ENCODE data around the gene FOXG1.

FOXG1 gene

GRCh38 chr14:28762303-28762954 lies 4.2 kb upstream of the FOXG1 start:
- DNase-seq = no peak

GRCh38 chr14:28762955-28763326 lies 3.6 kb upstream of the FOXG1 start:
- no peak for DNase-seq

DNA sequence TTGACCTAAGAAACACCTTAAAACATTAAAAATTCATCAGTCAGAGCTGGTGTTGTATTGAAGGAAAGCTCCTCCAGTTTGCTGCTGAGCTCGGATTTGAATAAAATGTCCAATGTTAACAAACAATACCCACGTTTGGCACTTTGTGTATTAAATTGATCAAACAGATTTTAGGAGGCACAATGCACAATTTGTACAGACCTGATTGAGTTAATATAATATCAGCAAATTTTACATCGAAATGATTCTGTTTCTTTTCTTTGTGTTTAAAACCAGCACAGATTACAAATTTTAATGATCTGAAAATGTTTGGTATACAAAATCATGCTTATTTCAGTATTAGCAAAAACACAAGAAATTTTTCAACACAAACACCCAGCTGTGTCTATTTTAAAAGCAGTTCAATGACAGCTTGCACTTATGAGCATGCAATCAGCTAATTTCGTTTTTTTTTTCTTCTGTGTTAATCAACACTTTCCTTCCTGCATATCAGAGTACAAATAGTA lies 2.8 kb upstream of the FOXG1 start:
- no peak for DNase-seq

DNA sequence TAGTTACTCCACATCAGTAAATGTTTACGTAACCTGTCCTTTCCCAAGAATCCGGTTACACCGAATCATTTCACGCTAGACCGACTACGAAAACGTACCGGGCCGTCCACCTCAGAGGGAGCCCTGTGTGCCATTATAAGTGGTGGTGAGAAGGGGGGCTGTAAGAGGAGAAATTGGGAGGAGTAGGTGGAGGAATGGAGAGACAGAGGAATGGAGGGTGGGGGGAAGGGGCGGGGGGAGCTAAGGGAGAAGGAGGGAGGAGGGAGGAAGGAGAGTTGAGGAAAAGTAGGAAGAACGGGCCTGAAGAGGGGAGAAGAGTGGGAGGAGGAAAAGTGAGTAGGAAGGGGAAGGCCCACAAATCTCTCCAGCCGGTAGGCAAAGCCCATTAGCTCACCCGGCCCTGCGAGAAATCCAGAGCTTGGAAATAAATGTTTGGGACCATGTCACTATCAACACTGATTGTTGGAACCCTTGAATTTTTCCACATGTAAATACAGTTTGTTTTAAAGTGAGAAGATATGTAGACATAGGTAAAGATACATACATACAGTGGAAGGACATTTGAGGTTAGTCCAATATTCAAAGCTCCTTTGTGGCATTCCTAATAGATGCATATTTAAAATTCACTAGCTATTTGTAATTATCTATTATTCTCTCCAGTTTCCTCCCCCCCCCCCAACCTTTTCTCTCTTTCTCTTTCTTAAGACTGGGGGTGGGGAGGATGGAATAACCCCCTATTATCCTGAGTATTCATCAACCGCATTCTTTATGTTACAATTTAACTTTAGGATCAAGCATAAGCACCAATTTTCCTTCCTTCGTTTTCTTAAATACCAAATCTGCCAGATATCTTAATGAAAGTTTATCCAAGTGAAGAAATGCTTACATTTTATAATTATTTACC lies 2.1 kb upstream of the FOXG1 start:
- DNase-seq = peak; percentile 43

GRCh38 chr14:28765169-28765830 lies 1.3 kb upstream of the FOXG1 start:
- no peak for DNase-seq

DNA sequence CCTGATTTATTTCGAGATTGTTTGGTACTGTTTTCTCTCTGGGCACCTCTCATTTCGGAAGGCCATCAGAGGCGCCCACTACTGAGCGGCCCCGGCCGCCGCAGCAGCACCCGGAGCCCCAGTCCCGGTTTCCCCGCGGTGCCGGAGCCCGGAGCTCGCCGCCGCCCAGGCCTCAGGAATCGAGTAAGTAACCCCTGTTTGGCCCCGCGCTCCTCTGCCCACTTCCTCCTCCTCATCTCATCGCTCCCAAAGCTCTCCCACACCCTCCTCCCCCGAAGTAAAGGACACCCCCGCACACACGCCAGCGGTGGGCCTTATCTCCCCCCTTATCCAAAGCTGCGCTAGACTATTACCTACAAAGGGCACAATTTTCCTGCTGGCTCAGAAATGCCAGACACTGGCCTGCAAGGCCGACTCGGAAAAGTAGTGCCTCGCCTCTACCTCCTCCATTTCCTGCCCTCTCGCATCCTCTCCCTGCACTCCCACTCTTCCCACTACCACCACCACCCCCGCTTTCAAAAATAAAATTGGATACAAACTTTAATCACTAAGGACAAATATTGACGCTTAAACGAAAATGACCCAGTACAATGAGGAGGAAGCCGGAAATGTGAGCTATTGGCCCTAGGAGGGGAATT lies 637 bp upstream of the FOXG1 start:
- DNase-seq = no peak

- DNase-seq = no peak
Observed at GRCh38 chr14:28767030-28767852, 654 bp downstream of the FOXG1 start.

- DNase-seq = no peak
Observed at GRCh38 chr14:28767853-28768741, 1.5 kb downstream of the FOXG1 start.

DNA sequence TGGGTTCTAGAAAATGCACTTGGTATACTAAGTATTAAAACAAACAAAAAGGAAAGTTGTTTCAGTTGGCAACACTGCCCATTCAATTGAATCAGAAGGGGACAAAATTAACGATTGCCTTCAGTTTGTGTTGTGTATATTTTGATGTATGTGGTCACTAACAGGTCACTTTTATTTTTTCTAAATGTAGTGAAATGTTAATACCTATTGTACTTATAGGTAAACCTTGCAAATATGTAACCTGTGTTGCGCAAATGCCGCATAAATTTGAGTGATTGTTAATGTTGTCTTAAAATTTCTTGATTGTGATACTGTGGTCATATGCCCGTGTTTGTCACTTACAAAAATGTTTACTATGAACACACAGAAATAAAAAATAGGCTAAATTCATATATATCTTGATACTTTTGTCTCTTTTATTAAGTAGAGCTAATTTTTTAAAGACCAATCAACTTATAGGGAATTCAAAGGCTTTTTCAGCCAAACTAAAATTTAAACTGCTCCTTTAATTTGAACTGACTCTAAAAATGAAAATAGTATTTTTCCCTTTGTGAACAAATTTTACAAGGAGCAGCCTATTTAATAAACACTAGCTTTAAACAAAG lies 2.8 kb downstream of the FOXG1 start:
- DNase-seq = no peak

DNA sequence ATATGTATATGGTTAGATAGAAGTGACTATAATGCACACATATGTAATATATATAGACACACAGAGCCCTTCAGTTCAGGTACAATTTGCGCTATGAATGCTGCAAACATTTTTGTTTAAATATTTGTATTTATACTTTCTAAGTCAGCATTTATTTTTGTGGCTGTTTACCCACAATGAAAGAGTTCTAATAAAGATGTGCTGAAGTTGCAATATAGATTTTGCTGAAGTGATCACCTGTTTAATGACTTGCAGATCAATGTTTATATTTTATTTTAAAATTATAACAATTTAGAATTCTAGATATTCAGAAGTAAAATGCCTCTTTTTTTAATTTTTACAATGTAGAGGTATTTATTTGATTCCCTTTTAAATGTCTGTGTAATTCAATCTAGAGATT lies 3.5 kb downstream of the FOXG1 start:
- DNase-seq = no peak

DNA sequence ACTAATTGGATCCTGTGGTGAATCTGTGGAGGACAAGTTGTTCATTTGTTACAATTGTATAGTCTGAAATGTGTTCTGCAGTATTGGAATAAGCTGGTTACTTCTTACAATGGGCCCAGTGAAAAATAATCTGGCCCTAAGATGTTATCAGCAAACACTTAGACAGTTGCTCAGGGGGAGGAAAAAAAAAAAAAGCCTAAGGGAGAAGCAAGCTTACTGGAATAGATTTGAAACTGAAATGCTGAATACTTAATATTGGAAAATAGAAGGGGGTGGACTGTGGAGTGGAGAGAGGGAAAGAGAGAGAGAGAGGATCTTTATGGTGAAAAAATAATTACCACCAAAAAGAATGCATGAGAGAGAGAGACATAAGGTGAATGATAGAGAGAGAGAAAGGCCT lies 4.0 kb downstream of the FOXG1 start:
- DNase-seq = no peak

DNA sequence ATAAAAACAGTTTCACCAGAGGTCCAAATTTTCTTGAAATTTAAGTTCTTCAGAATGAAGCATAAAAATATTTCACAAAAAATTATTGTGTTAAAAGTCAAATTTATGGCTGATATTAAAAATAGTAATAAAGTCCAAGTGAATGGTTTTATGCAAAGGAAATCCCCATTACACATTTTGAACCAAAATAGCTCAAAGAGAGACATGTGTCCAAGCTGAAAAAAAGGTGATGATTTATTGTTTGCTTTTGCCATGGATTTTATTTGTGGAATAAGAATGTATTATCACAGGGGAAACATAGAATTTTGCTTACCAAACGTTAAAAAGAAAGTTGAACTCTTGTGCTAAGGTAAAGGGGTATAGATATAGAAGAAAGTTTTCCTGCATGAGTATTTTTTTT lies 4.6 kb downstream of the FOXG1 start:
- DNase-seq = no peak

GRCh38 chr14:28772613-28773012 lies 6.0 kb downstream of the FOXG1 start:
- DNase-seq = no peak

DNA sequence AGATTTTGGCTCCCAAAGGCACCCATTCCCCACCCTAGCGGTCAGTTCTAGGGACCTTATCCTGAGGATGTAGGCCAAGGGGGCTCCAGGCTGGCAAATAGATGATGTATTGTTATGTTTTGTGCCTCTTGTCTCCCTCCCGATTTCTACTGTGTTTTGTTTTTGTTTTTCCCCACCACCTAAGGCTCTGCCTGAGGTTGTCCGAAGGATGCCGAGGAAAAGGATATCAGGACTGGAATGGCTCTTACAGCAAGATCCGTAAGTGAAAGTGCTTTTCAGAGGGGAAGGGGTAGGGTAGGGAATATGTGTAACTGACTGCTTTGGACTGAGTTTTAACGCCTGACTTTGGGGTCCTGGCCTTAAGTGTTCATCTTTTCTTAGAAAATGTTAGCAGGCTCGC lies 6.6 kb downstream of the FOXG1 start:
- DNase-seq = no peak

DNA sequence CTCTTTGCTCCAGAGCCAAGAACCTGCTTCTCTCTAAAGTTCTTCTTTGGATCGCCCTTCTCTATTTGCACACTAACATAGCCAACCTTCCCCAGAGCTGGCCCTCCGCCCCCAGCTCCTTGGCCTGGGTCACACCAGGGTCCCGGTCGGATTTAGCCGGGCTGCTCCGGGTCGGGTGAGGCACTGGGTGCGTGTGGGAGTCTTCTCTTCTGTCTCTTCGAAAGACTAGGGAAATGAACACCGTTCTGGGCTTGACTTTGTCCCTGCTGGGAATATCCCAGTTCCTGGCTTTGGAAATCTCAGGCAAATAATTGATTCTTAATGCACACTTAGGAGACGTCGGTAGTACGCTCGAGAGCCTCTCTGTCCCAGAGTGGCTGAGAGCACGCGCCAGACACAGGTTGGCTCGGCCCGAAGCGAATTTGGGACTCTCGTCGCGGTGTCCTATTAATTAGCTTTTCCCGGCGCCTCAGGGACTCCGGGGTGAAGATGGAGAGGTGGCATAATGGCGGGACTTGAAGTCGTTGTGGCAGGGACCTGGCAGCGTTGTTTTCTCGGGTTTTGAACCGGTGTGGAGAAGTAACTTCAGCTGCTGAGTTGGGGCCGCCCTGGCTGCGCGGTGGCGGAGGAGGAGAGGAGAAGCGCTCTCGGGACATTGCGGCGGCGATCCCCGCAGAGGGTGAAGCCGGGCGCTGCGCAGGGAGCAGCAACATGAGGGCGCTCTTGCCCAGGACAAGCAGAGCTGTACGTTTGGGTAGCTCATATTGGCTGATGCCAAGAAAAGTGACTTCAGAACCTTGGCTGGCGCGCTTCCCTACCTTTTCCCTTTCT lies 7.5 kb downstream of the FOXG1 start:
- no peak for DNase-seq

GRCh38 chr14:28774764-28775735 lies 8.5 kb downstream of the FOXG1 start:
- no peak for DNase-seq

DNA sequence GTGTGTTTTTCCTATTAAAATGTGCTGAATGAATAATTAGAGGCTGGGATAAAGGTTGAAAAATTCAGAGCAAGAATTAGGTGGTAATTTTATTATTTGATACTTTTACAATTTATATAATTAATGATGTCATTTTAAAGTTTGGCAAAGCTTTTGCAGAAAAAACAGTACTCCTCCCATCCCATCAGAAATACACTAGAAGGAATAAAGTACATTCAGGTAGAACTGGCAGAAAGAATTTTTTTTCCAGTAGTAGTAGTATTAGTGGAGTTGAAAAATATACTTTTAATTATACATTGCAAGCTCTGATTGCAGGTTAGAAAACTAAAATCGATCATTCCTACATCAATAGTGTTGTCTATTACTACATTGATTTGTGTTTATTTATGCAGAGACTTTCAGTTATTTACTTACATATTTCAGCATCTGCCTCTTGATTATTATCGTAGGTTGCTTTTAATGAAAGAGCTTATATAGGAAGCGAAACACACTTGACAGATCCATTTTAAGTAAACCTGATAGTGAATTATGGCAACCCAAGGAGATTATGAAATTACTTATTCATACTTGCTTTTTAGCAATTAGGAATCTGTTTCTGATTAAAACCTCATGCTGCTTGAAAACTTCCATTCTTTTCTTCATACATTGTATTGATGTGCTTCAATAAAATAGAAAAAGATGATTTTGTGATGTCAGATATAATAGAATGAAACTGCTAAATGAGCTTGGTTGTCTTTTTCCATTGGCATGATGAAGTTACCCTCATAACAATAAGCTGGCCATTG lies 10.1 kb downstream of the FOXG1 start:
- DNase-seq = no peak
